ENCODE measurements around the gene ZMAT3. TPM values are rescaled to one million over a fixed set of nuclear protein-coding genes. Genes with fewer than 3 reads are reported as not detected.
A peak's percentile ranks its signal among the peaks of the same experiment; 100 is the strongest.

Gene ZMAT3
- total RNA-seq, 4 donors from 2014 or later = 7.7 to 9.1 (median 8.2) TPM

- ATAC-seq (ENCODE audit: low FRiP score) (no peak), DNase-seq (ENCODE audit: low spot score) (no peak)
- TF ChIP-seq CTCF (IDR thresholded peaks at IDR 0.05) = no peak
Measured at GRCh38 chr3:179021119-179021903, 50.3 kb downstream of the ZMAT3 start.

- ATAC-seq (ENCODE audit: low FRiP score) (no peak), DNase-seq (ENCODE audit: low spot score) (no peak)
- no peak for TF ChIP-seq CTCF (IDR thresholded peaks at IDR 0.05)
Measured at GRCh38 chr3:179020112-179020511, 51.5 kb downstream of the ZMAT3 start.

GRCh38 chr3:179018808-179019207 is 52.8 kb downstream of the ZMAT3 start:
- TF ChIP-seq CTCF (IDR thresholded peaks at IDR 0.05) = no peak
- ATAC-seq (ENCODE audit: low FRiP score) = no peak
- DNase-seq (ENCODE audit: low spot score) = no peak

GRCh38 chr3:179016979-179017670 is 54.5 kb downstream of the ZMAT3 start:
- no peak for ATAC-seq (ENCODE audit: low FRiP score)
- TF ChIP-seq CTCF (IDR thresholded peaks at IDR 0.05) = no peak
- DNase-seq (ENCODE audit: low spot score) = no peak

- DNase-seq (ENCODE audit: low spot score) = no peak
- peak; percentile 89 for ATAC-seq (ENCODE audit: low FRiP score)
- TF ChIP-seq CTCF (IDR thresholded peaks at IDR 0.05) = peak in 2 of 3 donors; percentile 54 to 66
Measured at GRCh38 chr3:179015551-179016020, 56.0 kb downstream of the ZMAT3 start.

- no peak for TF ChIP-seq CTCF (IDR thresholded peaks at IDR 0.05)
- DNase-seq (ENCODE audit: low spot score) (no peak), ATAC-seq (ENCODE audit: low FRiP score) (no peak)
Measured at GRCh38 chr3:179005706-179006105, 65.9 kb downstream of the ZMAT3 start.

All from omental fat pad (tissue), 4 donors.